Endothelial cell (in vitro differentiated cells): Measurements from ENCODE around the gene PROZ. TPM values are rescaled to one million over a fixed set of nuclear protein-coding genes. Genes with fewer than 3 reads are reported as not detected.

Experiments
- DNase-seq: peaks from one replicate; pipeline ENCODE4 v3.0.0; 2021; ENCODE audit warnings: low spot score
- H3K27ac Mint-ChIP-seq: one replicate; pipeline ENCODE4 v1.8.0; 2021; ENCODE audit warnings: mixed read lengths, inconsistent platforms; ENCODE audit not compliant: unreplicated experiment
- H3K27me3 Mint-ChIP-seq: one replicate; pipeline ENCODE4 v1.8.0; 2021; ENCODE audit warnings: mild to moderate bottlenecking, moderate library complexity, mixed read lengths, inconsistent platforms; ENCODE audit not compliant: unreplicated experiment
- H3K36me3 Mint-ChIP-seq: one replicate; pipeline ENCODE4 v1.8.0; 2021; ENCODE audit warnings: mild to moderate bottlenecking, low read depth, mixed read lengths, inconsistent platforms; ENCODE audit not compliant: unreplicated experiment
- H3K4me1 Mint-ChIP-seq: one replicate; pipeline ENCODE4 v1.8.0; 2021; ENCODE audit warnings: mild to moderate bottlenecking, mixed read lengths, inconsistent platforms; ENCODE audit not compliant: unreplicated experiment
- H3K4me3 Mint-ChIP-seq: one replicate; pipeline ENCODE4 v1.8.0; 2021; ENCODE audit warnings: mild to moderate bottlenecking, mixed read lengths, inconsistent platforms; ENCODE audit not compliant: unreplicated experiment
- H3K9me3 Mint-ChIP-seq: one replicate; pipeline ENCODE4 v1.8.0; 2021; ENCODE audit warnings: mixed read lengths, inconsistent platforms; ENCODE audit not compliant: unreplicated experiment
- total RNA-seq: library from RNA; stranded (reverse); fragmentation: NEBNext Ultra II Directional; extraction: Animal tissue kit (Norgen Biotek cat#: 25700); gene quantifications from one replicate; pipeline ENCODE4 v1.2.1, GENCODE V29; 2021; ENCODE audit not compliant: unreplicated experiment
- TF ChIP-seq, protein P1 (sequence below): fragments of 200-600 bp; sonication (generic); IDR thresholded peaks from one replicate; pipeline ENCODE4 v1.5.0; 2021; ENCODE audit warnings: antibody characterized with exemption; ENCODE audit not compliant: unreplicated experiment

Gene PROZ
- total RNA-seq, 1 donor from 2014 or later: not detected

DNA sequence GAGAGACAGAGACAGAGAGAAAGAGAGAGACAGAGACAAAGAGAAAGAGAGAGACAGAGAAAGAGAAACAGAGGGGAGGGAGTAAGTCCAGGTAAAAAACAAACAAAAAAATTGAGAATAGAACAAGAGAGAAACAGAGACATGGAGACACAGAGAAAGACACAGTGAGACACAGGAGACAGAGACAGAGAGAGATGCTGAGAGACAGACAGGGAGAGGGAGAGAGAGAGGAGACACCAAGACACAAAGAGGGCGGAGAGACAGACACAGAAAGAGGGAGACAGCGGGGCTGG is 5.8 kb upstream of the PROZ start:
- Mint-ChIP-seq H3K27ac (peak overlapping the region; percentile 38), H3K27me3 (peaks cover 18% of the 10 kb centered on the region), H3K36me3 (peaks cover 7% of the 10 kb centered on the region), H3K4me1 (peaks cover 3% of the 10 kb centered on the region), H3K4me3 (peak overlapping the region; percentile 82), H3K9me3 (no peaks in the 10 kb centered on the region)
- TF ChIP-seq, protein P1, sequence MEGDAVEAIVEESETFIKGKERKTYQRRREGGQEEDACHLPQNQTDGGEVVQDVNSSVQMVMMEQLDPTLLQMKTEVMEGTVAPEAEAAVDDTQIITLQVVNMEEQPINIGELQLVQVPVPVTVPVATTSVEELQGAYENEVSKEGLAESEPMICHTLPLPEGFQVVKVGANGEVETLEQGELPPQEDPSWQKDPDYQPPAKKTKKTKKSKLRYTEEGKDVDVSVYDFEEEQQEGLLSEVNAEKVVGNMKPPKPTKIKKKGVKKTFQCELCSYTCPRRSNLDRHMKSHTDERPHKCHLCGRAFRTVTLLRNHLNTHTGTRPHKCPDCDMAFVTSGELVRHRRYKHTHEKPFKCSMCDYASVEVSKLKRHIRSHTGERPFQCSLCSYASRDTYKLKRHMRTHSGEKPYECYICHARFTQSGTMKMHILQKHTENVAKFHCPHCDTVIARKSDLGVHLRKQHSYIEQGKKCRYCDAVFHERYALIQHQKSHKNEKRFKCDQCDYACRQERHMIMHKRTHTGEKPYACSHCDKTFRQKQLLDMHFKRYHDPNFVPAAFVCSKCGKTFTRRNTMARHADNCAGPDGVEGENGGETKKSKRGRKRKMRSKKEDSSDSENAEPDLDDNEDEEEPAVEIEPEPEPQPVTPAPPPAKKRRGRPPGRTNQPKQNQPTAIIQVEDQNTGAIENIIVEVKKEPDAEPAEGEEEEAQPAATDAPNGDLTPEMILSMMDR: no peak
- DNase-seq: no peak

GRCh38 chr13:113152984-113153809 is 5.3 kb upstream of the PROZ start:
- TF ChIP-seq, protein P1: no peak
- peaks cover 7% of the 10 kb centered on the region for H3K36me3 Mint-ChIP-seq
- H3K27me3 Mint-ChIP-seq: peaks cover 18% of the 10 kb centered on the region
- peak; percentile 40 for DNase-seq
- no peak overlapping the region for H3K27ac Mint-ChIP-seq
- peak overlapping the region; percentile 82 for H3K4me3 Mint-ChIP-seq
- H3K9me3 Mint-ChIP-seq: no peaks in the 10 kb centered on the region
- H3K4me1 Mint-ChIP-seq: peaks cover 3% of the 10 kb centered on the region

- DNase-seq: peak; percentile 75
- TF ChIP-seq, protein P1: no peak
- peaks cover 3% of the 10 kb centered on the region for H3K4me1 Mint-ChIP-seq
- H3K36me3 Mint-ChIP-seq: peaks cover 7% of the 10 kb centered on the region
- no peaks in the 10 kb centered on the region for H3K9me3 Mint-ChIP-seq
- H3K4me3 Mint-ChIP-seq: peak overlapping the region; percentile 78
- peaks cover 19% of the 10 kb centered on the region for H3K27me3 Mint-ChIP-seq
- no peak overlapping the region for H3K27ac Mint-ChIP-seq
Measured at GRCh38 chr13:113153810-113154748, 4.4 kb upstream of the PROZ start.

GRCh38 chr13:113155201-113155600 is 3.2 kb upstream of the PROZ start:
- H3K4me1 Mint-ChIP-seq: peaks cover 3% of the 10 kb centered on the region
- TF ChIP-seq, protein P1: no peak
- peaks cover 7% of the 10 kb centered on the region for H3K36me3 Mint-ChIP-seq
- no peaks in the 10 kb centered on the region for H3K9me3 Mint-ChIP-seq
- no peak overlapping the region for H3K27ac Mint-ChIP-seq
- peaks cover 19% of the 10 kb centered on the region for H3K27me3 Mint-ChIP-seq
- H3K4me3 Mint-ChIP-seq: peak overlapping the region; percentile 24
- DNase-seq: no peak
